ENCODE results near the gene HSP90AB1. TPM values are rescaled to one million over a fixed set of nuclear protein-coding genes. Genes with fewer than 3 reads are reported as not detected.

The HSP90AB1 gene
- total RNA-seq, 1 experiment from 2014 or later: 1,986 TPM

DNA sequence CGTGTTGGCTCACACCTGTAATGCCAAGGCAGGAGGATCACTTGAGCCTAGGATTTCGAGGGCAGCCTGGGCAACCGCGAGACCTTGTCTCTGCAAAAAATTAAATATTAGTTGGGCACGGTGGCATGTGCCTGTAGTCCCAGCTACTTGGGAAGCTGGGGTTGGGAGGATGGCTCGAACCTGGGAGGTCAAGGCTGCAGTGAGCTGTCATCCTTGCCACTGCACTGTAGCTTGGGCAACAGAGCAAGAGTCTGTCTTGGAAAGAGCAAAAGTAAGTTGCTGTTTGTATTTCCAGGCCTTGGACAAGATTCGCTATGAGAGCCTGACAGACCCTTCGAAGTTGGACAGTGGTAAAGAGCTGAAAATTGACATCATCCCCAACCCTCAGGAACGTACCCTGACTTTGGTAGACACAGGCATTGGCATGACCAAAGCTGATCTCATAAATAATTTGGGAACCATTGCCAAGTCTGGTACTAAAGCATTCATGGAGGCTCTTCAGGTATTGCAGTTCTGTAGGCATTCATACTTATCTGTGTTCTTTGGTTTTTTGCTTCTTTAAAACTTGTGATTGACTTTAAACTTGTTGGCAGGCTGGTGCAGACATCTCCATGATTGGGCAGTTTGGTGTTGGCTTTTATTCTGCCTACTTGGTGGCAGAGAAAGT, 2.3 kb downstream of the HSP90AB1 start:
- Mint-ChIP-seq H3K36me3 (ENCODE audit: insufficient read depth in 1 of 3, low read depth in 3 of 3) (peaks cover 64 to 74% (median 72%) of the 10 kb centered on the region in 3 experiments), H3K4me3 (peak overlapping the region; percentile 99 to 100), H3K27ac (peak overlapping the region; percentile 79 to 100 (median 97); a peak in 5 of 7 replicates), H3K4me1 (peaks cover 44 to 48% of the 10 kb centered on the region in 2 experiments), H3K9me3 (peaks cover 3 to 4% of the 10 kb centered on the region in 2 experiments; a peak in 3 of 5 replicates), H3K27me3 (ENCODE audit: low read depth) (peaks cover 5% of the 10 kb centered on the region)
- Histone ChIP-seq H3K9me3 (ENCODE audit: control insufficient read depth, low read depth, low read length) (no peaks in the 10 kb centered on the region), H2BK5ac (ENCODE audit: insufficient read length, low read length) (no peak overlapping the region), H2BK12ac (ENCODE audit: insufficient read length, low read depth, low read length) (no peak overlapping the region), H2BK15ac (ENCODE audit: low read depth, low read length) (no peak overlapping the region), H3K56ac (ENCODE audit: insufficient read length, low read depth, low read length) (no peak overlapping the region), H3K27me3 (ENCODE audit: insufficient read depth, low read length) (no peaks in the 10 kb centered on the region), H4K20me1 (ENCODE audit: control insufficient read depth, insufficient read depth, insufficient read length) (no peaks in the 10 kb centered on the region), H3K79me1 (ENCODE audit: insufficient read depth, low read depth, low read length, poor library complexity, severe bottlenecking) (no peaks in the 10 kb centered on the region), H3K18ac (ENCODE audit: insufficient read length, low read depth, low read length) (no peak overlapping the region), H4K5ac (ENCODE audit: insufficient read length, low read depth, low read length) (no peak overlapping the region), H2BK20ac (ENCODE audit: low read depth, low read length, poor library complexity, severe bottlenecking) (no peak overlapping the region), H3K14ac (ENCODE audit: insufficient read depth, low read length) (no peak overlapping the region), H3K23ac (ENCODE audit: insufficient read length, low read depth, low read length) (no peak overlapping the region), H3T11ph (ENCODE audit: low read length) (no peak overlapping the region), H3K79me2 (ENCODE audit: insufficient read depth, low read length) (peaks cover 27% of the 10 kb centered on the region), H3K4me1 (ENCODE audit: insufficient read depth, low read length) (peaks cover 12% of the 10 kb centered on the region; the same call in 1 of the 2 replicates), H4K8ac (replicated peaks; ENCODE audit: insufficient read length, low read depth, low read length) (no peak overlapping the region), H3K23me2 (ENCODE audit: insufficient read length, low read depth, low read length, poor library complexity, severe bottlenecking) (peaks cover 10% of the 10 kb centered on the region), H2AK5ac (ENCODE audit: insufficient read length, low read length) (no peak overlapping the region), H2AFZ (ENCODE audit: low read length) (no peak overlapping the region), H4K91ac (ENCODE audit: insufficient read length, low read depth, low read length) (no peak overlapping the region), H2BK120ac (ENCODE audit: low read depth, low read length, poor library complexity, severe bottlenecking) (no peak overlapping the region), H3K27ac (ENCODE audit: insufficient read length, low read depth, low read length) (no peak overlapping the region), H3K4me2 (ENCODE audit: insufficient read depth, insufficient read length, low read length) (peak overlapping the region; percentile 76), H3K4ac (ENCODE audit: low read depth, low read length) (no peak overlapping the region), H3K9ac (ENCODE audit: extremely low read depth, insufficient read length, low read length) (peak overlapping the region; percentile 39)
- no peak for DNase-seq
- TF ChIP-seq, protein P1, sequence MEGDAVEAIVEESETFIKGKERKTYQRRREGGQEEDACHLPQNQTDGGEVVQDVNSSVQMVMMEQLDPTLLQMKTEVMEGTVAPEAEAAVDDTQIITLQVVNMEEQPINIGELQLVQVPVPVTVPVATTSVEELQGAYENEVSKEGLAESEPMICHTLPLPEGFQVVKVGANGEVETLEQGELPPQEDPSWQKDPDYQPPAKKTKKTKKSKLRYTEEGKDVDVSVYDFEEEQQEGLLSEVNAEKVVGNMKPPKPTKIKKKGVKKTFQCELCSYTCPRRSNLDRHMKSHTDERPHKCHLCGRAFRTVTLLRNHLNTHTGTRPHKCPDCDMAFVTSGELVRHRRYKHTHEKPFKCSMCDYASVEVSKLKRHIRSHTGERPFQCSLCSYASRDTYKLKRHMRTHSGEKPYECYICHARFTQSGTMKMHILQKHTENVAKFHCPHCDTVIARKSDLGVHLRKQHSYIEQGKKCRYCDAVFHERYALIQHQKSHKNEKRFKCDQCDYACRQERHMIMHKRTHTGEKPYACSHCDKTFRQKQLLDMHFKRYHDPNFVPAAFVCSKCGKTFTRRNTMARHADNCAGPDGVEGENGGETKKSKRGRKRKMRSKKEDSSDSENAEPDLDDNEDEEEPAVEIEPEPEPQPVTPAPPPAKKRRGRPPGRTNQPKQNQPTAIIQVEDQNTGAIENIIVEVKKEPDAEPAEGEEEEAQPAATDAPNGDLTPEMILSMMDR (conservative IDR thresholded peaks at IDR 0.05): no peak
- no CpG with 5 or more reads among the region's 9 CpGs for WGBS (ENCODE audit: extremely low coverage, insufficient read length, low lambda C conversion rate)
